Activated naive CD4-positive, alpha-beta T cell treated with anti-CD3 and anti-CD28 coated beads for 36 hours (primary cell): ENCODE results near the gene GGTLC2. TPM values are rescaled to one million over a fixed set of nuclear protein-coding genes. Genes with fewer than 3 reads are reported as not detected.
"Not testable (repeated sequence)": the region's sequence is repeated elsewhere in the genome, so short reads cannot be mapped to it uniquely, and the experiment has no call there.

ENCODE experiments used
- CTCF ChIA-PET: fragments of 350-600 bp; sonication (Branson Sonifier 250); formaldehyde crosslinking; loops from one replicate; lab custom pipeline; 2021; ENCODE audit warnings: antibody characterized with exemption; lab: Charles Lee
- DNase-seq: peaks from one replicate; pipeline ENCODE4 v3.0.0-alpha.2; 2020
- H3K27ac Mint-ChIP-seq: one replicate; pipeline ENCODE4 v1.8.0; 2021; ENCODE audit warnings: mild to moderate bottlenecking, mixed read lengths
- H3K27me3 Mint-ChIP-seq: one replicate; pipeline ENCODE4 v1.8.0; 2021; ENCODE audit warnings: low read depth, mixed read lengths
- H3K36me3 Mint-ChIP-seq: one replicate; pipeline ENCODE4 v1.8.0; 2021; ENCODE audit warnings: low read depth, mixed read lengths
- H3K4me1 Mint-ChIP-seq: one replicate; pipeline ENCODE4 v1.8.0; 2021; ENCODE audit warnings: low read depth, mixed read lengths
- H3K4me3 Mint-ChIP-seq: one replicate; pipeline ENCODE4 v1.8.0; 2021; ENCODE audit warnings: mild to moderate bottlenecking, moderate library complexity, mixed read lengths
- H3K9me3 Mint-ChIP-seq: one replicate; pipeline ENCODE4 v1.8.0; 2021; ENCODE audit warnings: mixed read lengths
- intact Hi-C: fragments of 100-400 bp; cut with micrococcal nuclease; formaldehyde crosslinking; loops from one replicate; pipeline ENCODE4 v1.15.1; 2023
- total RNA-seq, 2 experiments: library from RNA; stranded (reverse); gene quantifications; one replicate each; pipeline ENCODE4 v1.2.3, GENCODE V29; 2021

GGTLC2 gene
- total RNA-seq, 2 experiments from 2014 or later, result not detected

GRCh38 chr22:22614065-22614464 lies 30.3 kb upstream of the GGTLC2 start:
- no peak overlapping the region for H3K27ac Mint-ChIP-seq
- intact Hi-C loops, result no loop called here

GRCh38 chr22:22616636-22617035 lies 27.8 kb upstream of the GGTLC2 start:
- Mint-ChIP-seq H3K27me3 (no peaks in the 10 kb centered on the region), H3K36me3 (no peaks in the 10 kb centered on the region), H3K4me1 (peaks cover 10% of the 10 kb centered on the region), H3K9me3 (no peaks in the 10 kb centered on the region), H3K27ac (no peak overlapping the region), H3K4me3 (no peak overlapping the region)
- peak; percentile 53 for DNase-seq
- CTCF ChIA-PET, result interaction anchor here (1.5 kb wide), 1 partner anchor 40 kb away, joined by 4 read pairs; no protein-coding TSS in a partner anchor
- intact Hi-C loops, result loop anchor here (2.0 kb wide), 1 partner anchor 22 kb away; no protein-coding TSS in a partner anchor

More at GRCh38 chr22:22614065-22614464, 30.3 kb upstream of the GGTLC2 start:
- Mint-ChIP-seq H3K27me3 (no peaks in the 10 kb centered on the region), H3K4me1 (peaks cover 10% of the 10 kb centered on the region), H3K4me3 (no peak overlapping the region), H3K9me3 (no peaks in the 10 kb centered on the region), H3K36me3 (no peaks in the 10 kb centered on the region)
- no peak for DNase-seq
- CTCF ChIA-PET, result interaction anchor here (0.6 to 2.6 kb wide), 2 partner anchors 27 to 107 kb away, joined by 4 to 11 read pairs; no protein-coding TSS in a partner anchor

- no peaks in the 10 kb centered on the region for H3K27me3 Mint-ChIP-seq
- H3K9me3 Mint-ChIP-seq, result no peaks in the 10 kb centered on the region
- H3K36me3 Mint-ChIP-seq, result no peaks in the 10 kb centered on the region
- DNase-seq, result no peak
- peaks cover 10% of the 10 kb centered on the region for H3K4me1 Mint-ChIP-seq
- CTCF ChIA-PET, result no interaction called here
- H3K4me3 Mint-ChIP-seq, result no peak overlapping the region
- no peak overlapping the region for H3K27ac Mint-ChIP-seq
- intact Hi-C loops, result no loop called here
Observed at GRCh38 chr22:22618448-22618847, 26.0 kb upstream of the GGTLC2 start.

- intact Hi-C loops, result no loop called here
- no peak overlapping the region for H3K27ac Mint-ChIP-seq
- H3K4me1 Mint-ChIP-seq, result peaks cover 10% of the 10 kb centered on the region
- CTCF ChIA-PET, result no interaction called here
- no peak overlapping the region for H3K4me3 Mint-ChIP-seq
- H3K27me3 Mint-ChIP-seq, result no peaks in the 10 kb centered on the region
- no peaks in the 10 kb centered on the region for H3K36me3 Mint-ChIP-seq
- DNase-seq, result no peak
- no peaks in the 10 kb centered on the region for H3K9me3 Mint-ChIP-seq
Observed at GRCh38 chr22:22618923-22619322, 25.5 kb upstream of the GGTLC2 start.

GRCh38 chr22:22619765-22620414 lies 24.5 kb upstream of the GGTLC2 start:
- H3K36me3 Mint-ChIP-seq, result peaks cover 2% of the 10 kb centered on the region
- CTCF ChIA-PET, result no interaction called here
- DNase-seq, result no peak

GRCh38 chr22:22628546-22629495 lies 15.6 kb upstream of the GGTLC2 start:
- H3K27ac Mint-ChIP-seq, intact Hi-C loops, H3K36me3 Mint-ChIP-seq, H3K9me3 Mint-ChIP-seq, CTCF ChIA-PET, H3K4me3 Mint-ChIP-seq, H3K27me3 Mint-ChIP-seq, DNase-seq, H3K4me1 Mint-ChIP-seq: not testable (repeated sequence)

More at GRCh38 chr22:22619765-22620414, 24.5 kb upstream of the GGTLC2 start:
- H3K4me3 Mint-ChIP-seq, result no peak overlapping the region
- intact Hi-C loops, result no loop called here
- H3K9me3 Mint-ChIP-seq, result peaks cover 3% of the 10 kb centered on the region
- no peak overlapping the region for H3K27ac Mint-ChIP-seq
- peaks cover 10% of the 10 kb centered on the region for H3K4me1 Mint-ChIP-seq
- no peaks in the 10 kb centered on the region for H3K27me3 Mint-ChIP-seq

GRCh38 chr22:22631223-22631652 lies 13.2 kb upstream of the GGTLC2 start:
- not testable (repeated sequence) for H3K4me3 Mint-ChIP-seq, H3K4me1 Mint-ChIP-seq

GRCh38 chr22:22632226-22632625 lies 12.2 kb upstream of the GGTLC2 start:
- DNase-seq, H3K9me3 Mint-ChIP-seq, H3K27me3 Mint-ChIP-seq, H3K36me3 Mint-ChIP-seq, CTCF ChIA-PET, H3K27ac Mint-ChIP-seq, intact Hi-C loops, H3K4me3 Mint-ChIP-seq, H3K4me1 Mint-ChIP-seq: not testable (repeated sequence)

More at GRCh38 chr22:22631223-22631652, 13.2 kb upstream of the GGTLC2 start:
- H3K9me3 Mint-ChIP-seq, intact Hi-C loops, H3K27me3 Mint-ChIP-seq, H3K36me3 Mint-ChIP-seq, CTCF ChIA-PET, H3K27ac Mint-ChIP-seq, DNase-seq: not testable (repeated sequence)

GRCh38 chr22:22633533-22633932 lies 10.9 kb upstream of the GGTLC2 start:
- H3K36me3 Mint-ChIP-seq, H3K9me3 Mint-ChIP-seq, DNase-seq, CTCF ChIA-PET, H3K27ac Mint-ChIP-seq, H3K4me1 Mint-ChIP-seq, intact Hi-C loops, H3K4me3 Mint-ChIP-seq, H3K27me3 Mint-ChIP-seq: not testable (repeated sequence)

GRCh38 chr22:22636260-22636659 lies 8.2 kb upstream of the GGTLC2 start:
- CTCF ChIA-PET, H3K27me3 Mint-ChIP-seq, H3K36me3 Mint-ChIP-seq, H3K27ac Mint-ChIP-seq, H3K4me1 Mint-ChIP-seq, H3K9me3 Mint-ChIP-seq, H3K4me3 Mint-ChIP-seq, intact Hi-C loops: not testable (repeated sequence)
- peak; percentile 43 for DNase-seq

GRCh38 chr22:22638313-22638712 lies 6.1 kb upstream of the GGTLC2 start:
- H3K9me3 Mint-ChIP-seq, H3K27me3 Mint-ChIP-seq, CTCF ChIA-PET, H3K27ac Mint-ChIP-seq, intact Hi-C loops, DNase-seq, H3K4me1 Mint-ChIP-seq, H3K36me3 Mint-ChIP-seq, H3K4me3 Mint-ChIP-seq: not testable (repeated sequence)

- H3K9me3 Mint-ChIP-seq, H3K27ac Mint-ChIP-seq, H3K4me1 Mint-ChIP-seq, H3K36me3 Mint-ChIP-seq, DNase-seq, H3K27me3 Mint-ChIP-seq, H3K4me3 Mint-ChIP-seq, CTCF ChIA-PET, intact Hi-C loops: not testable (repeated sequence)
Observed at GRCh38 chr22:22642255-22642654, 2.2 kb upstream of the GGTLC2 start.
